K562 (cell line): Measurements from ENCODE around the gene MIDN. TPM values are rescaled to one million over a fixed set of nuclear protein-coding genes. Genes with fewer than 3 reads are reported as not detected.

ENCODE experiments used
- ETS2 ChIP-seq: IDR thresholded peaks from 2 replicates; pipeline ENCODE4 v1.6.1; 2016; ENCODE audit warnings: borderline replicate concordance, missing genetic modification characterization, mild to moderate bottlenecking, moderate library complexity, missing compliant biosample characterization; ENCODE audit not compliant: poor library complexity, severe bottlenecking
- EZH2 ChIP-seq: IDR thresholded peaks from 2 replicates; pipeline ENCODE4 v1.6.1; 2012; ENCODE audit warnings: low read depth, mild to moderate bottlenecking, inconsistent platforms, low read length, borderline replicate concordance
- OTX1 ChIP-seq: fragments of 450-650 bp; formaldehyde crosslinking; IDR thresholded peaks from 2 replicates; pipeline ENCODE4 v1.4.0; 2022; ENCODE audit warnings: mild to moderate bottlenecking
- POLR2H ChIP-seq: IDR thresholded peaks from 2 replicates; pipeline ENCODE4 v1.6.1; 2016; ENCODE audit warnings: missing genetic modification characterization, low read depth, mild to moderate bottlenecking, control low read depth, missing compliant biosample characterization, moderate library complexity
- TGIF2 ChIP-seq: sonication (generic); formaldehyde crosslinking; IDR thresholded peaks from 2 replicates; pipeline ENCODE4 v1.8.1; 2022; ENCODE audit warnings: mild to moderate bottlenecking, missing genetic modification reagents, moderate library complexity
- YBX1 ChIP-seq: fragments of 450-650 bp; IDR thresholded peaks from 2 replicates; pipeline ENCODE4 v1.7.1; 2016; ENCODE audit warnings: mild to moderate bottlenecking
- ZNF124 ChIP-seq: sonication (generic); formaldehyde crosslinking; IDR thresholded peaks from 2 replicates; pipeline ENCODE4 v1.8.1; 2022; ENCODE audit warnings: missing genetic modification reagents
- ZNF551 ChIP-seq: fragments of 250-450 bp; sonication (Bioruptor Pico); IDR thresholded peaks from 2 replicates; pipeline ENCODE4 v1.5.0; 2021; ENCODE audit warnings: mild to moderate bottlenecking, moderate library complexity
- ZNF644 ChIP-seq: fragments of 200-800 bp; sonication (Bioruptor generic); IDR thresholded peaks from 2 replicates; pipeline ENCODE4 v1.6.1; 2016; ENCODE audit warnings: low read depth, missing genetic modification characterization, missing compliant biosample characterization
- ZNF717 ChIP-seq: fragments of 250-450 bp; sonication (Bioruptor Pico); IDR thresholded peaks from 2 replicates; pipeline ENCODE4 v1.5.0; 2021
- ZNF75A ChIP-seq: fragments of 450-650 bp; formaldehyde crosslinking; IDR thresholded peaks from 2 replicates; pipeline ENCODE4 v1.4.0; 2020; ENCODE audit warnings: mild to moderate bottlenecking
- polyA plus RNA-seq, 8 experiments: library from polyadenylated mRNA; depleted of rRNA in 4 of 8; stranded (reverse) in 5 of 8; unstranded in 3 of 8; fragments of >200 nt; fragmentation: Nextera tagmentation in 2 of 8; fragmentation: Illumina TruSeq in 1 of 8; extraction: Ambion mirVana in 2 of 8; extraction: Trizol in 1 of 8; gene quantifications; 2 replicates each; pipeline versions ENCODE4 v1.2.1 to v1.2.3, GENCODE V29; 2011 to 2014; ENCODE audit warnings: inconsistent platforms in 1 of 8, missing spikeins in 1 of 8
- total RNA-seq, 7 experiments: library from RNA; depleted of rRNA in 6 of 7; stranded (reverse); fragments of >200 nt in 6 of 7; fragmentation: Illumina TruSeq in 2 of 7; extraction: Trizol in 2 of 7; gene quantifications; 2 replicates each; pipeline versions ENCODE4 v1.2.1 to v1.2.3, GENCODE V29; 2011 to 2021; ENCODE audit warnings: low replicate concordance in 1 of 7
- TF ChIP-seq, protein P1 (sequence below): fragments of 200-600 bp; sonication (generic); IDR thresholded peaks from one replicate; pipeline ENCODE4 v1.6.1; 2012; ENCODE audit warnings: mild to moderate bottlenecking, low read depth, low read length, inconsistent platforms
- TF ChIP-seq, protein P2 (sequence below), 2 experiments: IDR thresholded peaks in 1 of 2; conservative IDR thresholded peaks in 1 of 2; 2 replicates each; pipeline ENCODE4 v1.6.1; 2016; ENCODE audit warnings: low read depth in 2 of 2, mild to moderate bottlenecking in 1 of 2, missing compliant biosample characterization in 1 of 2, missing genetic modification characterization in 1 of 2, moderate library complexity in 1 of 2

MIDN gene
- total and polyA plus RNA-seq, 9 of the 15 experiments (the other 6 are each of a cell fraction or from before 2014, with no cell fraction given), result 0.17 to 120 (median 10.1) TPM

DNA sequence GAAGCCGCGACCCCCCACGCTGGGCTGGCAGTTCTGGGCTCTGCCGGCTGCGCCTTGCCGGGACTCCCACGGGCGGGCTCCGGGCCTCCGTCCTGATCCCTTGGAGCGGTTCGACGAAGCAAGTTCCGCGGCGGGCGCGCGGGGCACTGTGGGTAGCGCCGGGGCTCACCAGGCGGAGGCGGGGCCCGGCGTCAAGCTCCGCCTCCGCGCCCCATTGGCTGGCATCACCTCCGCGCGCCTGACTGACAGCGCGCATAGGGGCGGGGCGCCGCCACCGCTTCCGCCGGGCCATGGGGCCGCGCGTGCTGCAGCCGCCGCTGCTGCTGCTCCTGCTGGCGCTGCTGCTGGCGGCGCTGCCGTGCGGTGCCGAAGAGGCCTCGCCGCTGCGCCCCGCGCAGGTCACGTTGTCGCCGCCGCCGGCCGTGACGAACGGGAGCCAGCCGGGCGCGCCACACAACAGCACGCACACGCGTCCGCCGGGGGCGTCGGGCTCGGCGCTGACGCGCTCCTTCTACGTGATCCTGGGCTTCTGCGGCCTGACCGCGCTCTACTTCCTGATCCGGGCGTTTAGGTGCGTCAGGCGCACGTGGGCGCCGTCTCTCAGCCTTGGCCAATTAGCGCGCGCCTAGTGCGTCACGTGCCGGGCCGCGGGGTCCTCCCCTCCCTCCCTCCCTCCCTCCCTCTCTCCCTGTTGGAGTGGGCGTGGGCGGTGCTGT lies 27.0 kb downstream of the MIDN start, which contains the start of gene FAM174C (continued):
- TF ChIP-seq YBX1, result no peak
- no peak for TF ChIP-seq ZNF717 (CRISPR knock-in tag)
- peak; percentile 72 for TF ChIP-seq ETS2
- TF ChIP-seq POLR2H, result no peak
- TF ChIP-seq ZNF124, result no peak
- 0 out of 2 replicates have a peak, but pooled peaks have one; percentile 17 for TF ChIP-seq TGIF2 (CRISPR knock-in tag)
- TF ChIP-seq, protein P1, sequence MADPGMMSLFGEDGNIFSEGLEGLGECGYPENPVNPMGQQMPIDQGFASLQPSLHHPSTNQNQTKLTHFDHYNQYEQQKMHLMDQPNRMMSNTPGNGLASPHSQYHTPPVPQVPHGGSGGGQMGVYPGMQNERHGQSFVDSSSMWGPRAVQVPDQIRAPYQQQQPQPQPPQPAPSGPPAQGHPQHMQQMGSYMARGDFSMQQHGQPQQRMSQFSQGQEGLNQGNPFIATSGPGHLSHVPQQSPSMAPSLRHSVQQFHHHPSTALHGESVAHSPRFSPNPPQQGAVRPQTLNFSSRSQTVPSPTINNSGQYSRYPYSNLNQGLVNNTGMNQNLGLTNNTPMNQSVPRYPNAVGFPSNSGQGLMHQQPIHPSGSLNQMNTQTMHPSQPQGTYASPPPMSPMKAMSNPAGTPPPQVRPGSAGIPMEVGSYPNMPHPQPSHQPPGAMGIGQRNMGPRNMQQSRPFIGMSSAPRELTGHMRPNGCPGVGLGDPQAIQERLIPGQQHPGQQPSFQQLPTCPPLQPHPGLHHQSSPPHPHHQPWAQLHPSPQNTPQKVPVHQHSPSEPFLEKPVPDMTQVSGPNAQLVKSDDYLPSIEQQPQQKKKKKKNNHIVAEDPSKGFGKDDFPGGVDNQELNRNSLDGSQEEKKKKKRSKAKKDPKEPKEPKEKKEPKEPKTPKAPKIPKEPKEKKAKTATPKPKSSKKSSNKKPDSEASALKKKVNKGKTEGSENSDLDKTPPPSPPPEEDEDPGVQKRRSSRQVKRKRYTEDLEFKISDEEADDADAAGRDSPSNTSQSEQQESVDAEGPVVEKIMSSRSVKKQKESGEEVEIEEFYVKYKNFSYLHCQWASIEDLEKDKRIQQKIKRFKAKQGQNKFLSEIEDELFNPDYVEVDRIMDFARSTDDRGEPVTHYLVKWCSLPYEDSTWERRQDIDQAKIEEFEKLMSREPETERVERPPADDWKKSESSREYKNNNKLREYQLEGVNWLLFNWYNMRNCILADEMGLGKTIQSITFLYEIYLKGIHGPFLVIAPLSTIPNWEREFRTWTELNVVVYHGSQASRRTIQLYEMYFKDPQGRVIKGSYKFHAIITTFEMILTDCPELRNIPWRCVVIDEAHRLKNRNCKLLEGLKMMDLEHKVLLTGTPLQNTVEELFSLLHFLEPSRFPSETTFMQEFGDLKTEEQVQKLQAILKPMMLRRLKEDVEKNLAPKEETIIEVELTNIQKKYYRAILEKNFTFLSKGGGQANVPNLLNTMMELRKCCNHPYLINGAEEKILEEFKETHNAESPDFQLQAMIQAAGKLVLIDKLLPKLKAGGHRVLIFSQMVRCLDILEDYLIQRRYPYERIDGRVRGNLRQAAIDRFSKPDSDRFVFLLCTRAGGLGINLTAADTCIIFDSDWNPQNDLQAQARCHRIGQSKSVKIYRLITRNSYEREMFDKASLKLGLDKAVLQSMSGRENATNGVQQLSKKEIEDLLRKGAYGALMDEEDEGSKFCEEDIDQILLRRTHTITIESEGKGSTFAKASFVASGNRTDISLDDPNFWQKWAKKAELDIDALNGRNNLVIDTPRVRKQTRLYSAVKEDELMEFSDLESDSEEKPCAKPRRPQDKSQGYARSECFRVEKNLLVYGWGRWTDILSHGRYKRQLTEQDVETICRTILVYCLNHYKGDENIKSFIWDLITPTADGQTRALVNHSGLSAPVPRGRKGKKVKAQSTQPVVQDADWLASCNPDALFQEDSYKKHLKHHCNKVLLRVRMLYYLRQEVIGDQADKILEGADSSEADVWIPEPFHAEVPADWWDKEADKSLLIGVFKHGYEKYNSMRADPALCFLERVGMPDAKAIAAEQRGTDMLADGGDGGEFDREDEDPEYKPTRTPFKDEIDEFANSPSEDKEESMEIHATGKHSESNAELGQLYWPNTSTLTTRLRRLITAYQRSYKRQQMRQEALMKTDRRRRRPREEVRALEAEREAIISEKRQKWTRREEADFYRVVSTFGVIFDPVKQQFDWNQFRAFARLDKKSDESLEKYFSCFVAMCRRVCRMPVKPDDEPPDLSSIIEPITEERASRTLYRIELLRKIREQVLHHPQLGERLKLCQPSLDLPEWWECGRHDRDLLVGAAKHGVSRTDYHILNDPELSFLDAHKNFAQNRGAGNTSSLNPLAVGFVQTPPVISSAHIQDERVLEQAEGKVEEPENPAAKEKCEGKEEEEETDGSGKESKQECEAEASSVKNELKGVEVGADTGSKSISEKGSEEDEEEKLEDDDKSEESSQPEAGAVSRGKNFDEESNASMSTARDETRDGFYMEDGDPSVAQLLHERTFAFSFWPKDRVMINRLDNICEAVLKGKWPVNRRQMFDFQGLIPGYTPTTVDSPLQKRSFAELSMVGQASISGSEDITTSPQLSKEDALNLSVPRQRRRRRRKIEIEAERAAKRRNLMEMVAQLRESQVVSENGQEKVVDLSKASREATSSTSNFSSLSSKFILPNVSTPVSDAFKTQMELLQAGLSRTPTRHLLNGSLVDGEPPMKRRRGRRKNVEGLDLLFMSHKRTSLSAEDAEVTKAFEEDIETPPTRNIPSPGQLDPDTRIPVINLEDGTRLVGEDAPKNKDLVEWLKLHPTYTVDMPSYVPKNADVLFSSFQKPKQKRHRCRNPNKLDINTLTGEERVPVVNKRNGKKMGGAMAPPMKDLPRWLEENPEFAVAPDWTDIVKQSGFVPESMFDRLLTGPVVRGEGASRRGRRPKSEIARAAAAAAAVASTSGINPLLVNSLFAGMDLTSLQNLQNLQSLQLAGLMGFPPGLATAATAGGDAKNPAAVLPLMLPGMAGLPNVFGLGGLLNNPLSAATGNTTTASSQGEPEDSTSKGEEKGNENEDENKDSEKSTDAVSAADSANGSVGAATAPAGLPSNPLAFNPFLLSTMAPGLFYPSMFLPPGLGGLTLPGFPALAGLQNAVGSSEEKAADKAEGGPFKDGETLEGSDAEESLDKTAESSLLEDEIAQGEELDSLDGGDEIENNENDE, result no peak
- TF ChIP-seq EZH2, result no peak
- no peak; the same call in 1 of the 2 replicates for TF ChIP-seq OTX1 (CRISPR knock-in tag)
- peak; percentile 83; the same call in 1 of the 2 replicates for TF ChIP-seq ZNF644
- TF ChIP-seq ZNF75A (CRISPR knock-in tag), result peak; percentile 64
- no peak for TF ChIP-seq ZNF551 (CRISPR knock-in tag)
- TF ChIP-seq, protein P2, sequence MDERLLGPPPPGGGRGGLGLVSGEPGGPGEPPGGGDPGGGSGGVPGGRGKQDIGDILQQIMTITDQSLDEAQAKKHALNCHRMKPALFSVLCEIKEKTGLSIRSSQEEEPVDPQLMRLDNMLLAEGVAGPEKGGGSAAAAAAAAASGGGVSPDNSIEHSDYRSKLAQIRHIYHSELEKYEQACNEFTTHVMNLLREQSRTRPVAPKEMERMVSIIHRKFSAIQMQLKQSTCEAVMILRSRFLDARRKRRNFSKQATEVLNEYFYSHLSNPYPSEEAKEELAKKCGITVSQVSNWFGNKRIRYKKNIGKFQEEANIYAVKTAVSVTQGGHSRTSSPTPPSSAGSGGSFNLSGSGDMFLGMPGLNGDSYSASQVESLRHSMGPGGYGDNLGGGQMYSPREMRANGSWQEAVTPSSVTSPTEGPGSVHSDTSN (CRISPR knock-in tag; IDR thresholded peaks at IDR 0.05; ENCODE audit: low read depth), result peak; percentile 85
- TF ChIP-seq, protein P2 (tag; conservative IDR thresholded peaks at IDR 0.05; ENCODE audit: low read depth), result no peak
